Fibroblast of lung (primary cell): ENCODE measurements around the gene GRM4. TPM values are rescaled to one million over a fixed set of nuclear protein-coding genes. Genes with fewer than 3 reads are reported as not detected.

Source experiments
- DNase-seq, 2 donors: peaks; one replicate each; pipeline versions ENCODE4 v3.0.0 to v3.0.0-alpha.2; 2010; ENCODE audit warnings: low read depth in 2 of 2
- H2AFZ ChIP-seq: 2 replicates; pipeline ENCODE4 v1.5.1; 2012; ENCODE audit warnings: low read length, control low read depth, inconsistent platforms
- H3K27ac ChIP-seq: 2 replicates; pipeline ENCODE4 v1.5.1; 2011; ENCODE audit warnings: low read length, control low read depth; ENCODE audit not compliant: insufficient read depth
- H3K27me3 ChIP-seq: 2 replicates; pipeline ENCODE4 v1.5.1; 2011; ENCODE audit warnings: mild to moderate bottlenecking, low read length; ENCODE audit not compliant: control insufficient read depth, insufficient read depth
- H3K36me3 ChIP-seq: 2 replicates; pipeline ENCODE4 v1.5.1; 2011; ENCODE audit warnings: low read length; ENCODE audit not compliant: control insufficient read depth, insufficient read depth
- H3K4me1 ChIP-seq: 2 replicates; pipeline ENCODE4 v1.5.1; 2011; ENCODE audit warnings: low read length; ENCODE audit not compliant: control insufficient read depth, insufficient read depth; ENCODE audit errors: extremely low read depth
- H3K4me2 ChIP-seq: 2 replicates; pipeline ENCODE4 v1.5.1; 2011; ENCODE audit warnings: low read length, control low read depth; ENCODE audit not compliant: insufficient read depth; ENCODE audit errors: extremely low read depth
- H3K4me3 ChIP-seq, 4 experiments: fragments of 200-600 bp in 1 of 4; sonication (generic) in 1 of 4; replicated peaks in 1 of 4; 2 replicates each; pipeline ENCODE4 v1.5.1; 2011 to 2016; ENCODE audit warnings: low read length in 4 of 4, low read depth in 3 of 4, mild to moderate bottlenecking in 3 of 4, control low read depth in 2 of 4, inconsistent platforms in 1 of 4, mixed read lengths in 1 of 4; ENCODE audit not compliant: insufficient read depth in 1 of 4; ENCODE audit errors: control extremely low read depth in 1 of 4
- H3K79me2 ChIP-seq: 2 replicates; pipeline ENCODE4 v1.5.1; 2012; ENCODE audit warnings: mild to moderate bottlenecking, low read length, inconsistent platforms; ENCODE audit not compliant: control insufficient read depth, insufficient read depth
- H3K9ac ChIP-seq: 2 replicates; pipeline ENCODE4 v1.5.1; 2011; ENCODE audit warnings: mild to moderate bottlenecking, low read length, control low read depth; ENCODE audit not compliant: insufficient read depth
- H3K9me3 ChIP-seq: 2 replicates; pipeline ENCODE4 v1.5.1; 2012; ENCODE audit warnings: low read depth, low read length; ENCODE audit not compliant: control insufficient read depth, insufficient read depth
- H4K20me1 ChIP-seq: 2 replicates; pipeline ENCODE4 v1.5.1; 2011; ENCODE audit warnings: low read length; ENCODE audit not compliant: control insufficient read depth, insufficient read depth; ENCODE audit errors: extremely low read depth
- CTCF ChIP-seq, 2 donors: IDR thresholded peaks in 1 of 2; conservative IDR thresholded peaks in 1 of 2; 1 replicate in 1 of 2; 2 replicates in 1 of 2; pipeline ENCODE4 v1.5.1; 2011 to 2012; ENCODE audit warnings: low read length in 2 of 2, control low read depth in 1 of 2, inconsistent platforms in 1 of 2, low read depth in 1 of 2, mild to moderate bottlenecking in 1 of 2
- EZH2 ChIP-seq: IDR thresholded peaks from 2 replicates; pipeline ENCODE4 v1.5.1; 2012; ENCODE audit warnings: low read length, control low read depth, mild to moderate bottlenecking; ENCODE audit errors: missing control alignments
- polyA plus RNA-seq, 2 donors: library from polyadenylated mRNA; depleted of rRNA in 1 of 2; stranded (reverse) in 1 of 2; unstranded in 1 of 2; fragments of >200 nt; gene quantifications; 2 replicates each; pipeline ENCODE4 v1.2.1, GENCODE V29; 2011 to 2012; ENCODE audit warnings: missing spikeins in 1 of 2
- total RNA-seq: library from RNA; depleted of rRNA; stranded (reverse); fragments of >200 nt; gene quantifications from 2 replicates; pipeline ENCODE4 v1.2.1, GENCODE V29; 2014

The GRM4 gene
- total and polyA plus RNA-seq, 2 donors (not counting 1 experiment from before 2014, with no cell fraction given): under 0.01 TPM; not detected in 1

- H3K36me3 ChIP-seq: no peaks in the 10 kb centered on the region
- DNase-seq: no peak
- H3K27ac ChIP-seq: no peak overlapping the region
- H3K9me3 ChIP-seq: no peaks in the 10 kb centered on the region
- no peaks in the 10 kb centered on the region for H3K79me2 ChIP-seq
- H3K4me3 ChIP-seq: no peak overlapping the region
- TF ChIP-seq CTCF (conservative IDR thresholded peaks at IDR 0.05 in 1 of 2, IDR thresholded peaks at IDR 0.05 in 1 of 2; ENCODE audit: low read depth in 1 of 2, low read length in 2 of 2) (no peak), EZH2 (no peak)
- H3K27me3 ChIP-seq: peaks cover 19% of the 10 kb centered on the region
- H4K20me1 ChIP-seq: no peaks in the 10 kb centered on the region
- no peak overlapping the region for H3K4me2 ChIP-seq
- no peaks in the 10 kb centered on the region for H3K4me1 ChIP-seq
- H3K9ac ChIP-seq: no peak overlapping the region
- no peak overlapping the region for H2AFZ ChIP-seq
These were observed 10.3 kb downstream of the GRM4 start for GRCh38 chr6:34135541-34135940.

GRCh38 chr6:34132486-34133185 is 13.3 kb downstream of the GRM4 start:
- Histone ChIP-seq H3K9me3 (no peaks in the 10 kb centered on the region), H3K4me3 (no peak overlapping the region), H3K36me3 (no peaks in the 10 kb centered on the region), H2AFZ (no peak overlapping the region), H3K9ac (no peak overlapping the region), H3K4me1 (no peaks in the 10 kb centered on the region), H3K79me2 (no peaks in the 10 kb centered on the region), H4K20me1 (no peaks in the 10 kb centered on the region), H3K4me2 (no peak overlapping the region), H3K27me3 (peaks cover 16% of the 10 kb centered on the region), H3K27ac (no peak overlapping the region)
- DNase-seq: peak; percentile 18 to 20
- TF ChIP-seq EZH2: no peak
- TF ChIP-seq CTCF (conservative IDR thresholded peaks at IDR 0.05 in 1 of 2, IDR thresholded peaks at IDR 0.05 in 1 of 2; ENCODE audit: low read depth in 1 of 2, low read length in 2 of 2): no peak

GRCh38 chr6:34131326-34132290 is 14.3 kb downstream of the GRM4 start:
- Histone ChIP-seq H3K27me3 (peaks cover 9% of the 10 kb centered on the region), H3K4me1 (no peaks in the 10 kb centered on the region), H3K27ac (no peak overlapping the region), H3K36me3 (no peaks in the 10 kb centered on the region), H3K79me2 (no peaks in the 10 kb centered on the region), H3K9ac (no peak overlapping the region), H4K20me1 (no peaks in the 10 kb centered on the region), H3K4me2 (no peak overlapping the region), H2AFZ (no peak overlapping the region), H3K9me3 (no peaks in the 10 kb centered on the region), H3K4me3 (no peak overlapping the region)
- no peak for DNase-seq
- TF ChIP-seq CTCF (conservative IDR thresholded peaks at IDR 0.05 in 1 of 2, IDR thresholded peaks at IDR 0.05 in 1 of 2; ENCODE audit: low read depth in 1 of 2, low read length in 2 of 2) (no peak), EZH2 (no peak)
